SK-N-MC (cell line): ENCODE data around the gene NDNF.

Experiments
- EZH2 ChIP-seq: fragments of 200-600 bp; sonication (generic); IDR thresholded peaks from one replicate; pipeline ENCODE4 v1.6.1; 2017; ENCODE audit warnings: antibody characterized with exemption
- FOXP2 ChIP-seq: optimal IDR thresholded peaks from 2 replicates; pipeline ENCODE3; 2011; ENCODE audit warnings: mild to moderate bottlenecking, moderate library complexity; ENCODE audit not compliant: insufficient read depth; ENCODE audit errors: extremely low read length, control extremely low read depth
- POLR2AphosphoS5 ChIP-seq: IDR thresholded peaks from 2 replicates; pipeline ENCODE4 v1.6.1; 2012; ENCODE audit warnings: mild to moderate bottlenecking, low read depth, low read length, borderline replicate concordance

DNA sequence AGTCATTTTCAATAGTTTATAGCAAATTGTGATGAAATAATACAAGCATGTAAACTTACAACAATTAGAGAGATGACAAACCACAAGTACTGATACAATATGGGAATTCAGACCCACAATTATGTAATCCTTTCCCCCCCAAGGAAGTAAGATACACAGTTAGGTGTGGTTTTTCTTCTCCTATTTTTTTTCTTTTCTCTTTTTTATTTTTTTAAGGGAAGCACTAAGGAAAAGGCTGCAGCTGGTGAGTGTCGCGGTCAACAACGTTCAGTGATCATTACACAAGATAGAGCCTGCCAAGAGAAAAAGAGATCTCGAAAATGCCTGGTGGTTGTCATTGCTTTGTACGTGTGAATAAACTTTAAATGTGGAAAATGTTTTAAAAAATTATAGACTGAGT is 9.8 kb downstream of the NDNF start:
- no peak for TF ChIP-seq EZH2
- no peak for TF ChIP-seq POLR2AphosphoS5
- no peak for TF ChIP-seq FOXP2
